ENCODE measurements around the gene CELF4.
A peak's percentile ranks its signal among the peaks of the same experiment; 100 is the strongest.

Gene CELF4

DNA sequence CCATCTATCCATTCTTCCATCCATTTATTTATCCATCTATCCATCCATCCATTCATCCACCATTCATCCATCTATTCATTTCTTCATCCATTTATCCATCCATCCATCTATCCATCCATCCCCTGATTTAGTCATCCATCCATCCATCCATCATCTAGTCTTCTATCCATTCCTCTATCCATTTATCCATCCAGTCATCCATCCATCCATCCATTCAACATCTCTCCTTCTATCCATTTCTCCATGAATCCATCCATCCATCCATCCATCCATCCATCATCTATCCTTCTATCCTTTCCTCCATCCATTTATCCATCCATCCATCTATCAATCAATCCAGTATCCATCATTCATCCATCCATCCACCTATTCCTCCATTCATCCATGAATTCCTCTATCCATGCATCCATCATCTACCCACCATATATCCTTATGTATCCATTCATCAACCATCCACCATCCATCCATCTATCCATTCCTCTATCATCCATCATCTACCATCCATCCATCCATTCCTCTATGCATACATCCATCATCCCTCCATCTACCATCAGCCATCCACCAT lies 185.0 kb downstream of the CELF4 start:
- TF ChIP-seq, protein P1, sequence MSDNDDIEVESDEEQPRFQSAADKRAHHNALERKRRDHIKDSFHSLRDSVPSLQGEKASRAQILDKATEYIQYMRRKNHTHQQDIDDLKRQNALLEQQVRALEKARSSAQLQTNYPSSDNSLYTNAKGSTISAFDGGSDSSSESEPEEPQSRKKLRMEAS (IDR thresholded peaks at IDR 0.05), result no peak
- TF ChIP-seq FOXM1 (IDR thresholded peaks at IDR 0.05; ENCODE audit: borderline replicate concordance, low read depth) (no peak), TCF12 (IDR thresholded peaks at IDR 0.05; ENCODE audit: low read depth) (no peak), TEAD4 (IDR thresholded peaks at IDR 0.05) (no peak), EGR1 (IDR thresholded peaks at IDR 0.05) (no peak), CEBPB (IDR thresholded peaks at IDR 0.05) (no peak), EP300 (IDR thresholded peaks at IDR 0.05; ENCODE audit: borderline replicate concordance) (no peak), RAD21 (IDR thresholded peaks at IDR 0.05; ENCODE audit: low read depth) (no peak)

- TF ChIP-seq EGR1 (IDR thresholded peaks at IDR 0.05) (no peak), CEBPB (IDR thresholded peaks at IDR 0.05) (no peak), CREB1 (IDR thresholded peaks at IDR 0.05; ENCODE audit: low read depth) (no peak), TEAD4 (IDR thresholded peaks at IDR 0.05) (no peak), ZBTB7A (IDR thresholded peaks at IDR 0.05; ENCODE audit: low read depth) (no peak), EP300 (IDR thresholded peaks at IDR 0.05; ENCODE audit: borderline replicate concordance) (no peak), RAD21 (IDR thresholded peaks at IDR 0.05; ENCODE audit: low read depth) (no peak), TCF12 (IDR thresholded peaks at IDR 0.05; ENCODE audit: low read depth) (no peak), USF1 (IDR thresholded peaks at IDR 0.05) (no peak), YY1 (IDR thresholded peaks at IDR 0.05; ENCODE audit: low read depth) (no peak), NFIC (IDR thresholded peaks at IDR 0.05) (no peak), TAF1 (IDR thresholded peaks at IDR 0.05; ENCODE audit: low read depth) (no peak)
- TF ChIP-seq, protein P2, sequence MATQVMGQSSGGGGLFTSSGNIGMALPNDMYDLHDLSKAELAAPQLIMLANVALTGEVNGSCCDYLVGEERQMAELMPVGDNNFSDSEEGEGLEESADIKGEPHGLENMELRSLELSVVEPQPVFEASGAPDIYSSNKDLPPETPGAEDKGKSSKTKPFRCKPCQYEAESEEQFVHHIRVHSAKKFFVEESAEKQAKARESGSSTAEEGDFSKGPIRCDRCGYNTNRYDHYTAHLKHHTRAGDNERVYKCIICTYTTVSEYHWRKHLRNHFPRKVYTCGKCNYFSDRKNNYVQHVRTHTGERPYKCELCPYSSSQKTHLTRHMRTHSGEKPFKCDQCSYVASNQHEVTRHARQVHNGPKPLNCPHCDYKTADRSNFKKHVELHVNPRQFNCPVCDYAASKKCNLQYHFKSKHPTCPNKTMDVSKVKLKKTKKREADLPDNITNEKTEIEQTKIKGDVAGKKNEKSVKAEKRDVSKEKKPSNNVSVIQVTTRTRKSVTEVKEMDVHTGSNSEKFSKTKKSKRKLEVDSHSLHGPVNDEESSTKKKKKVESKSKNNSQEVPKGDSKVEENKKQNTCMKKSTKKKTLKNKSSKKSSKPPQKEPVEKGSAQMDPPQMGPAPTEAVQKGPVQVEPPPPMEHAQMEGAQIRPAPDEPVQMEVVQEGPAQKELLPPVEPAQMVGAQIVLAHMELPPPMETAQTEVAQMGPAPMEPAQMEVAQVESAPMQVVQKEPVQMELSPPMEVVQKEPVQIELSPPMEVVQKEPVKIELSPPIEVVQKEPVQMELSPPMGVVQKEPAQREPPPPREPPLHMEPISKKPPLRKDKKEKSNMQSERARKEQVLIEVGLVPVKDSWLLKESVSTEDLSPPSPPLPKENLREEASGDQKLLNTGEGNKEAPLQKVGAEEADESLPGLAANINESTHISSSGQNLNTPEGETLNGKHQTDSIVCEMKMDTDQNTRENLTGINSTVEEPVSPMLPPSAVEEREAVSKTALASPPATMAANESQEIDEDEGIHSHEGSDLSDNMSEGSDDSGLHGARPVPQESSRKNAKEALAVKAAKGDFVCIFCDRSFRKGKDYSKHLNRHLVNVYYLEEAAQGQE (IDR thresholded peaks at IDR 0.05; ENCODE audit: low read depth), result no peak
- TF ChIP-seq, protein P1 (IDR thresholded peaks at IDR 0.05), result no peak
Measured at GRCh38 chr18:37378336-37379010, 187.1 kb downstream of the CELF4 start.

GRCh38 chr18:37375181-37375580 lies 190.4 kb downstream of the CELF4 start:
- no peak for TF ChIP-seq YY1 (IDR thresholded peaks at IDR 0.05; ENCODE audit: low read depth)
- no peak for TF ChIP-seq EGR1 (IDR thresholded peaks at IDR 0.05)
- TF ChIP-seq, protein P1 (IDR thresholded peaks at IDR 0.05), result no peak
- TF ChIP-seq TAF1 (IDR thresholded peaks at IDR 0.05; ENCODE audit: low read depth), result no peak

DNA sequence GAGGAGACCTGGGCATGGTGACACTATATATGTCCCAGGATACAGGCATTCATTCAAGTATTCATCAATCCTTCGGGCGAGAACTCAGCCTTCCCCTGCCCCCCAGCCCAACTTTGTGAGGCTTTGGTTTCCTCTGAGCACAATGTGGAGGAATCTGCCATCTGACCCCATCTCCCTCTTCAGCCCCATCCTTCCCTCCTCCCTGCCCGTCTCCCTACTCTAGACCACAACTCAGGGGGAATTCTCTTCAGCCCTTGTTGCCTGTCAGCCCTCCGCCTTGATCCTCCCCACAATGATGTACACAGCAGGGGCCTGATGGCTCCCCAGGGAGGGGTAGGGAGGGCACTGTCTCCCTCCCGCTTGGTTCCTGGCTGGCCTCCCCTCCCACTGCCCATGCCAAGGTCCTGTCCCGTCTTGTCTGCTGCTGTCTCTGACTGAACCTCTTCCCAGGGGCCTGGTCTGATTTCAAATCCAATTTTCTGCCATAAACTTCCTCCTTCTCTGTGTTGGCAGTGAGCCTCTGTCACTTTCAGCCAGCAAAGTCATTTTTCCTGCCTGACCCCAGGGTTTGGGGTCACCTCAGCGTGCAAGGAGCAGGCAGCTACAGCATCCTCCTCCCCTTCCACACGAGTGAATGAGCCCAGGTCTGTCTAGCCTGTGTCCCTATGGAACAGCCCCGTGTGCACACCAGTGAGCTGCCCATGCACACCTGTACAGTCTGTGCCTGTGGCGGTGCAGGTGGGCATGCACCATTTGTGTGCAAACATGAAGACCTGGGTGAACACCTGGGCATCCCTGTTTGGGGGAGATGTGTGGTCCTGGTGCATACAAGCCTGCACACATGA lies 197.3 kb downstream of the CELF4 start:
- no peak for TF ChIP-seq RAD21 (IDR thresholded peaks at IDR 0.05; ENCODE audit: low read depth)
- TF ChIP-seq NFIC (IDR thresholded peaks at IDR 0.05), result no peak
- no peak for TF ChIP-seq TAF1 (IDR thresholded peaks at IDR 0.05; ENCODE audit: low read depth)
- TF ChIP-seq, protein P1 (IDR thresholded peaks at IDR 0.05), result no peak
- no peak for TF ChIP-seq CEBPB (IDR thresholded peaks at IDR 0.05)
- TF ChIP-seq TEAD4 (IDR thresholded peaks at IDR 0.05), result no peak
- no peak for TF ChIP-seq FOXM1 (IDR thresholded peaks at IDR 0.05; ENCODE audit: borderline replicate concordance, low read depth)
- no peak for TF ChIP-seq USF1 (IDR thresholded peaks at IDR 0.05)
- TF ChIP-seq CREB1 (IDR thresholded peaks at IDR 0.05; ENCODE audit: low read depth), result no peak
- TF ChIP-seq, protein P2 (IDR thresholded peaks at IDR 0.05; ENCODE audit: low read depth), result no peak
- no peak for TF ChIP-seq ZBTB7A (IDR thresholded peaks at IDR 0.05; ENCODE audit: low read depth)

GRCh38 chr18:37364237-37364636 lies 201.4 kb downstream of the CELF4 start:
- TF ChIP-seq EGR1 (IDR thresholded peaks at IDR 0.05) (no peak), YY1 (IDR thresholded peaks at IDR 0.05; ENCODE audit: low read depth) (no peak), RAD21 (IDR thresholded peaks at IDR 0.05; ENCODE audit: low read depth) (no peak), TEAD4 (IDR thresholded peaks at IDR 0.05) (peak; percentile 26; the same call in 1 of the 2 replicates)

All from Ishikawa (cell line).